GM21529 (cell line): ENCODE data around the gene NAA16.
"Not testable (repeated sequence)": the region's sequence is repeated elsewhere in the genome, so short reads cannot be mapped to it uniquely, and the experiment has no call there.

Experiments used
- ATAC-seq: cut with Tn5 transposase; IDR thresholded peaks from one replicate; pipeline ENCODE4 v1.9.1; 2021; ENCODE audit not compliant: unreplicated experiment

The NAA16 gene

GRCh38 chr13:41310963-41311405, at the start of gene NAA16:
NAA16 (plus strand) TSS chr13:41311267; CDS start chr13:41311529, 262 bp downstream.
- peak; percentile 68 for ATAC-seq

GRCh38 chr13:41263261-41263971, 47.7 kb upstream of the NAA16 start, which contains the start of gene MTRF1:
MTRF1 (minus strand) TSS chr13:41263576; CDS start chr13:41260907, 2,669 bp downstream.
- peak; percentile 93 for ATAC-seq

- no peak for ATAC-seq
These were observed 44.0 kb upstream of the NAA16 start for GRCh38 chr13:41267106-41267505.

- no peak for ATAC-seq
These were observed 42.3 kb upstream of the NAA16 start for GRCh38 chr13:41268764-41269163.

- no peak for ATAC-seq
These were observed 39.4 kb upstream of the NAA16 start for GRCh38 chr13:41271456-41272285.

GRCh38 chr13:41273831-41274441, 37.1 kb upstream of the NAA16 start:
- ATAC-seq, result no peak

- ATAC-seq, result no peak
These were observed 36.2 kb upstream of the NAA16 start for GRCh38 chr13:41274881-41275280.

- ATAC-seq, result no peak
These were observed 34.2 kb upstream of the NAA16 start for GRCh38 chr13:41276824-41277223.

GRCh38 chr13:41279156-41279555, 31.9 kb upstream of the NAA16 start:
- ATAC-seq, result not testable (repeated sequence)

GRCh38 chr13:41282129-41282571, 28.9 kb upstream of the NAA16 start:
- no peak for ATAC-seq

- ATAC-seq, result no peak
These were observed 26.4 kb upstream of the NAA16 start for GRCh38 chr13:41284512-41285288.

GRCh38 chr13:41286370-41286769, 24.7 kb upstream of the NAA16 start:
- no peak for ATAC-seq

- no peak for ATAC-seq
These were observed 21.6 kb upstream of the NAA16 start for GRCh38 chr13:41289463-41289881.

GRCh38 chr13:41291246-41291645, 19.8 kb upstream of the NAA16 start:
- no peak for ATAC-seq

- no peak for ATAC-seq
These were observed 17.8 kb upstream of the NAA16 start for GRCh38 chr13:41293272-41293671.

- ATAC-seq, result no peak
These were observed 16.2 kb upstream of the NAA16 start for GRCh38 chr13:41294914-41295313.

- ATAC-seq, result no peak
These were observed 15.1 kb upstream of the NAA16 start for GRCh38 chr13:41295973-41296372.

- no peak for ATAC-seq
These were observed 14.0 kb upstream of the NAA16 start for GRCh38 chr13:41296879-41297646.

- no peak for ATAC-seq
These were observed 11.6 kb upstream of the NAA16 start for GRCh38 chr13:41299316-41300094.
